HEK293T (cell line): Measurements from ENCODE around the gene MYBPH.

Source experiments
- ARNT ChIP-seq: fragments of 450-650 bp; IDR thresholded peaks from 2 replicates; pipeline ENCODE4 v1.6.1; 2017; ENCODE audit warnings: mild to moderate bottlenecking
- BHLHE40 ChIP-seq: fragments of 450-650 bp; IDR thresholded peaks from 2 replicates; pipeline ENCODE4 v1.6.1; 2016; ENCODE audit warnings: mild to moderate bottlenecking, moderate library complexity, borderline replicate concordance
- FOXA1 ChIP-seq: fragments of 450-650 bp; IDR thresholded peaks from 2 replicates; pipeline ENCODE4 v1.6.1; 2016; ENCODE audit warnings: mild to moderate bottlenecking
- FOXM1 ChIP-seq: fragments of 450-650 bp; IDR thresholded peaks from 2 replicates; pipeline ENCODE4 v1.6.1; 2017; ENCODE audit warnings: mild to moderate bottlenecking, borderline replicate concordance
- HDGF ChIP-seq: fragments of 450-650 bp; IDR thresholded peaks from 2 replicates; pipeline ENCODE4 v1.6.1; 2017; ENCODE audit warnings: antibody characterized with exemption, borderline replicate concordance
- LEF1 ChIP-seq: fragments of 450-650 bp; IDR thresholded peaks from 2 replicates; pipeline ENCODE4 v1.6.1; 2017; ENCODE audit warnings: mild to moderate bottlenecking, borderline replicate concordance
- PKNOX1 ChIP-seq: fragments of 450-650 bp; IDR thresholded peaks from 2 replicates; pipeline ENCODE4 v1.6.1; 2016
- SP1 ChIP-seq: fragments of 450-650 bp; IDR thresholded peaks from 2 replicates; pipeline ENCODE4 v1.6.1; 2017
- TARDBP ChIP-seq: fragments of 450-650 bp; IDR thresholded peaks from 2 replicates; pipeline ENCODE4 v1.6.1; 2016

DNA sequence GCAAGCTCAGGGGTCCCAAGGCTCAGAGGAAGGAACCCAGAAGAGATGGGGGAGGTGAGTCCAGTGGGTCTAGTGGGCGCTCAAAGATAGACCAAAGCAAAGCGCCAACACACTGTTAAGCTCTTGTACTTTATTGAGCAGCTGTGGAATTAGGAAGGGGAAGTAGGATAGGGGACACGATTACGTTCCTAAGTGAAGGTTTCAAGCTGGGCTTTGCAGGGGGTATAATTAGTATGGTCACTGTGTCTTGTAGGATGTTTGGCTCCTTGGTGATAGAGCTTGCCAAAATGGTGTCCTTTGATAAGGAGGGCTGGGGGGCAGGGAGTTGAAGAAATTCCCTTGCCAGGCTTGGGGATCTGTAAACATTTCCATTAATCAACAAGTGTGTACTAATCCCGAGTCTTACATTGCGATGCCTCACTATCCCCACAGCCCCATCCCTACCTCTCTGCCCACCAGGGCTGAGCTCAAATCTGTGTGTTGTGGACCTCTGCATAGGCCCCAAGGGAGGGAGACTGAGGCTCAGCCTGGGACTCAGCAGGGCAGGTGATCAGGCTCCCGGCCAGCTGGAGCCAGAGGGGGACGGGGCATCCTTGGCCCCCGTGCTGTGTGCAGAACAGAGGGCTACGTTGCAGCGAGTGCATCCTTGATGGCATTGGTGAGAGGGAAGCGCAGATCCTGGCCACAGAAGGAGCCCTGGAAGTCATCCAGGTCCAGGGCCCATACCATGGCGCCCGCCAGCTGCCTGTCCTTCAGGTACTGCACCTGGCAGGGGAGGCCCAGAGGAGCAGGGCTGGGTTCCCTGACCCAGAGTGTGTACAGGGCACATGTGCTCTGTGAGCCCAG, 3.4 kb upstream of the MYBPH start:
- TF ChIP-seq ARNT, result no peak
- TF ChIP-seq BHLHE40, result no peak
- no peak for TF ChIP-seq PKNOX1
- no peak for TF ChIP-seq LEF1
- TF ChIP-seq SP1, result no peak
- no peak for TF ChIP-seq HDGF
- TF ChIP-seq FOXM1, result no peak
- TF ChIP-seq FOXA1, result no peak
- no peak for TF ChIP-seq TARDBP
